GM12872 (cell line): ENCODE results near the gene FBLN1.

Experiments
- CTCF ChIP-seq: IDR thresholded peaks from 3 replicates; pipeline ENCODE4 v1.5.1; 2011; ENCODE audit warnings: low read depth, mild to moderate bottlenecking, low read length, moderate library complexity; ENCODE audit not compliant: insufficient read depth

FBLN1 gene

GRCh38 chr22:45574069-45574703 is 71.5 kb downstream of the FBLN1 start:
- TF ChIP-seq CTCF: no peak

- no peak for TF ChIP-seq CTCF
Observed at GRCh38 chr22:45575173-45575572, 72.5 kb downstream of the FBLN1 start.

GRCh38 chr22:45575607-45576272 is 73.1 kb downstream of the FBLN1 start:
- no peak for TF ChIP-seq CTCF

GRCh38 chr22:45576273-45576625 is 73.6 kb downstream of the FBLN1 start:
- TF ChIP-seq CTCF: no peak

- no peak for TF ChIP-seq CTCF
Observed at GRCh38 chr22:45576730-45577464, 74.2 kb downstream of the FBLN1 start.

GRCh38 chr22:45577746-45578523 is 75.3 kb downstream of the FBLN1 start:
- TF ChIP-seq CTCF: peak; percentile 96
